Spleen (tissue), 11 donors: ENCODE results near the gene VWF. TPM values are rescaled to one million over a fixed set of nuclear protein-coding genes. Genes with fewer than 3 reads are reported as not detected.

Source experiments
- DNase-seq: peaks from one replicate; pipeline ENCODE4 v3.0.0-alpha.2; 2020
- H3K27ac ChIP-seq, 8 donors: fragments of 200-600 bp; sonication (generic) in 7 of 8; 1 replicate in 4 of 8; 2 replicates in 4 of 8; pipeline versions ENCODE4 v1.5.0 to v1.8.0; 2016 to 2021; ENCODE audit warnings: inconsistent platforms in 4 of 8, mild to moderate bottlenecking in 4 of 8, moderate library complexity in 1 of 8
- H3K27me3 ChIP-seq, 7 donors: fragments of 200-600 bp; sonication (generic) in 6 of 7; replicated peaks in 1 of 7; 1 replicate in 4 of 7; 2 replicates in 3 of 7; pipeline versions ENCODE4 v1.5.0 to v1.8.0; 2016 to 2021; ENCODE audit warnings: inconsistent platforms in 3 of 7, mild to moderate bottlenecking in 1 of 7
- H3K36me3 ChIP-seq, 6 donors: fragments of 200-600 bp; sonication (generic) in 5 of 6; 1 replicate in 4 of 6; 2 replicates in 2 of 6; pipeline versions ENCODE4 v1.5.0 to v1.8.0; 2016 to 2021; ENCODE audit warnings: inconsistent platforms in 2 of 6
- H3K4me1 ChIP-seq, 6 donors: fragments of 200-600 bp; sonication (generic) in 5 of 6; 1 replicate in 3 of 6; 2 replicates in 3 of 6; pipeline versions ENCODE4 v1.5.0 to v1.8.0; 2016 to 2021; ENCODE audit warnings: inconsistent platforms in 3 of 6
- H3K4me3 ChIP-seq, 8 donors: fragments of 200-600 bp; sonication (generic) in 7 of 8; 1 replicate in 4 of 8; 2 replicates in 4 of 8; pipeline versions ENCODE4 v1.5.0 to v1.8.0; 2016 to 2021; ENCODE audit warnings: inconsistent platforms in 4 of 8, mild to moderate bottlenecking in 4 of 8, moderate library complexity in 2 of 8
- H3K9me3 ChIP-seq, 8 donors: fragments of 200-600 bp; sonication (generic) in 7 of 8; 1 replicate in 4 of 8; 2 replicates in 4 of 8; pipeline versions ENCODE4 v1.5.0 to v1.8.0; 2016 to 2021; ENCODE audit warnings: inconsistent platforms in 4 of 8
- POLR2A ChIP-seq, 3 donors: fragments of 450-650 bp; IDR thresholded peaks; one replicate each; pipeline ENCODE4 v1.5.1; 2017; ENCODE audit warnings: antibody characterized with exemption in 3 of 3, mild to moderate bottlenecking in 1 of 3
- POLR2AphosphoS5 ChIP-seq, 3 donors: sonication (generic); formaldehyde crosslinking; IDR thresholded peaks; one replicate each; pipeline ENCODE4 v1.5.1; 2017; ENCODE audit warnings: antibody characterized with exemption in 3 of 3
- WGBS, 5 donors: extraction: QIAGEN DNeasy Blood & Tissue Kit in 3 of 5; methylation state at CpG; one replicate each; pipeline versions ENCODE4 v1.1.5 to v1.1.7; 2013 to 2018; 5-methylcytosine and 5-hydroxymethylcytosine counted together
- intact Hi-C: fragments of 100-400 bp; cut with DNase I; formaldehyde crosslinking; loops from one replicate; pipeline ENCODE4 v1.15.0; 2023; ENCODE audit warnings: low total_unique reads
- polyA plus RNA-seq, 3 donors: library from polyadenylated mRNA; stranded (reverse); fragments of 200-250 nt; gene quantifications; one replicate each; pipeline ENCODE4 v1.2.1, GENCODE V29; 2013
- total RNA-seq, 7 donors: library from RNA; depleted of rRNA in 3 of 7; stranded (reverse); fragments of >200 nt in 3 of 7; fragmentation: NEBNext Ultra II Directional in 4 of 7; extraction: Animal tissue kit (Norgen Biotek cat#: 25700) in 4 of 7; gene quantifications; one replicate each; pipeline versions ENCODE4 v1.1.0 to v1.2.1, GENCODE V29; 2016 to 2021
- TF ChIP-seq, protein P1 (sequence below), 11 experiments: fragments of 200-600 bp in 7 of 11; fragments of 450-650 bp in 4 of 11; sonication (generic) in 4 of 11; IDR thresholded peaks in 8 of 11; conservative IDR thresholded peaks in 3 of 11; 1 replicate in 7 of 11; 2 replicates in 4 of 11; pipeline versions ENCODE4 v1.4.0 to v1.8.0; 2016 to 2021; ENCODE audit warnings: antibody characterized with exemption in 11 of 11, inconsistent platforms in 4 of 11, mild to moderate bottlenecking in 1 of 11
- donor health status: healthy with polysubstance abuse.
- donor health status: DM: no; HTN: no; CAD: no; lungs with moderate emphysema.
- donor health status: DM: no; HTN: no; CAD: no.
- donor health status: Bipolar disorder and iron deficiency.
- donor health status: healthy.
- donor health status: DM: no; HTN: no; CAD: no.
- donor health status: DM: yes; HTN: yes; CAD: no.

VWF gene
- total and polyA plus RNA-seq, 10 donors: 12.9 to 957 (median 321) TPM

GRCh38 chr12:5904441-5904840, 220.0 kb downstream of the VWF start:
- no peak for DNase-seq
- Histone ChIP-seq H3K36me3 (no peaks in the 10 kb centered on the region), H3K9me3 (no peaks in the 10 kb centered on the region), H3K27me3 (peaks cover 0 to 22% (median 0%) of the 10 kb centered on the region in 7 donors), H3K4me1 (no peaks in the 10 kb centered on the region), H3K4me3 (no peak overlapping the region), H3K27ac (no peak overlapping the region)
- TF ChIP-seq POLR2A (IDR thresholded peaks at IDR 0.05): no peak
- TF ChIP-seq, protein P1, sequence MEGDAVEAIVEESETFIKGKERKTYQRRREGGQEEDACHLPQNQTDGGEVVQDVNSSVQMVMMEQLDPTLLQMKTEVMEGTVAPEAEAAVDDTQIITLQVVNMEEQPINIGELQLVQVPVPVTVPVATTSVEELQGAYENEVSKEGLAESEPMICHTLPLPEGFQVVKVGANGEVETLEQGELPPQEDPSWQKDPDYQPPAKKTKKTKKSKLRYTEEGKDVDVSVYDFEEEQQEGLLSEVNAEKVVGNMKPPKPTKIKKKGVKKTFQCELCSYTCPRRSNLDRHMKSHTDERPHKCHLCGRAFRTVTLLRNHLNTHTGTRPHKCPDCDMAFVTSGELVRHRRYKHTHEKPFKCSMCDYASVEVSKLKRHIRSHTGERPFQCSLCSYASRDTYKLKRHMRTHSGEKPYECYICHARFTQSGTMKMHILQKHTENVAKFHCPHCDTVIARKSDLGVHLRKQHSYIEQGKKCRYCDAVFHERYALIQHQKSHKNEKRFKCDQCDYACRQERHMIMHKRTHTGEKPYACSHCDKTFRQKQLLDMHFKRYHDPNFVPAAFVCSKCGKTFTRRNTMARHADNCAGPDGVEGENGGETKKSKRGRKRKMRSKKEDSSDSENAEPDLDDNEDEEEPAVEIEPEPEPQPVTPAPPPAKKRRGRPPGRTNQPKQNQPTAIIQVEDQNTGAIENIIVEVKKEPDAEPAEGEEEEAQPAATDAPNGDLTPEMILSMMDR (IDR thresholded peaks at IDR 0.05 in 8 of 11, conservative IDR thresholded peaks at IDR 0.05 in 3 of 11): no peak
- no peak for TF ChIP-seq POLR2AphosphoS5 (IDR thresholded peaks at IDR 0.05)
- 70 to 86% (median 83%) methylated on average over 7 to 11 of the region's 11 CpGs for WGBS, 5 donors
- intact Hi-C loops: no loop called here

DNA sequence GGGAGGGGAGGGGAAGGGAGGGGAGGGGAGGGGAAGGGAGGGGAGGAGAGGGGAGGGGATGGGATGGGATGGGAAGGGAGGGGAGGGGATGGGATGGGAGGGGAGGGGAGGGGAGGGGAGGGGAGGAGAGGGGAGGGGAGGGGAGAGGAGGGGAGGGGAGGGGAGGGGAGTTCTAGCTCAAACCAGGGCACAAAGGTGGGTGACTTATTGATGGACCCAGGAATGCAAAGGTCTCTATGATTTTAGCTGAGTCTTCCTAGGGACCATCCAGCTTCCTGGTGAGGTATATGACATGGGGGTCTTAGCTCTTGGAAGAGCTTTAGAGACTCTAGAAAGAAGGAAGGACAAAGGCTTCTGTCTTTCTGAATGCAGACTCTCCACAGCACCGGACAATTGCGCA, 221.7 kb downstream of the VWF start:
- intact Hi-C loops: no loop called here
- WGBS, 5 donors: 90 to 96% (median 95%) methylated on average over 2 of the region's 2 CpGs

DNA sequence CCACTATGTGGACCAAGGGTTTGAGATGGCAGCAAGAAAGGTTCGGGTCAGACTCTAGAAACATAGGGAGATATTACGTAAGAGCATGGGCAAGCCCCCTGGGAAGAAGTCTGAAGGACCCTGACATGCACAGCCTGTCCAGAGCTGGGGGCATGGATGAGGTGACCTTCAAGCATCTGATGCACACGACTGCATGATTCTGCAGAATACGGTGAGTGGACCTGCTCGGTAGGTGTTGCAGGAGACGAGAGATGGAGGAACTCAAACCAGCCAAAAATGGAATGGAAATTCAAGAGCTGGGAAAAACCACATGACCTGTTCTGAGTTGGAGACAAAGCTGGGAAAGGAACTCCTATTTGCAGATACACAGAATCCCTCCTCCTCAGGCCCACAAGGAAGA, 223.1 kb downstream of the VWF start:
- Histone ChIP-seq H3K4me3 (no peak overlapping the region), H3K9me3 (no peaks in the 10 kb centered on the region), H3K4me1 (no peaks in the 10 kb centered on the region), H3K27me3 (peaks cover 0 to 17% (median 0%) of the 10 kb centered on the region in 7 donors), H3K36me3 (no peaks in the 10 kb centered on the region), H3K27ac (no peak overlapping the region)
- no peak for DNase-seq
- WGBS, 5 donors: 88 to 96% (median 94%) methylated on average over 6 of the region's 6 CpGs
- intact Hi-C loops: no loop called here
- TF ChIP-seq POLR2AphosphoS5 (IDR thresholded peaks at IDR 0.05) (no peak), POLR2A (IDR thresholded peaks at IDR 0.05) (no peak)
- TF ChIP-seq, protein P1 (IDR thresholded peaks at IDR 0.05 in 8 of 11, conservative IDR thresholded peaks at IDR 0.05 in 3 of 11): no peak

More for the DNA sequence above, 221.7 kb downstream of the VWF start:
- Histone ChIP-seq H3K27ac (no peak overlapping the region), H3K27me3 (peaks cover 0 to 17% (median 0%) of the 10 kb centered on the region in 7 donors), H3K4me3 (no peak overlapping the region), H3K36me3 (no peaks in the 10 kb centered on the region), H3K9me3 (no peaks in the 10 kb centered on the region), H3K4me1 (no peaks in the 10 kb centered on the region)
- TF ChIP-seq, protein P1 (IDR thresholded peaks at IDR 0.05 in 8 of 11, conservative IDR thresholded peaks at IDR 0.05 in 3 of 11): no peak
- no peak for TF ChIP-seq POLR2A (IDR thresholded peaks at IDR 0.05)
- TF ChIP-seq POLR2AphosphoS5 (IDR thresholded peaks at IDR 0.05): no peak
- DNase-seq: no peak

DNA sequence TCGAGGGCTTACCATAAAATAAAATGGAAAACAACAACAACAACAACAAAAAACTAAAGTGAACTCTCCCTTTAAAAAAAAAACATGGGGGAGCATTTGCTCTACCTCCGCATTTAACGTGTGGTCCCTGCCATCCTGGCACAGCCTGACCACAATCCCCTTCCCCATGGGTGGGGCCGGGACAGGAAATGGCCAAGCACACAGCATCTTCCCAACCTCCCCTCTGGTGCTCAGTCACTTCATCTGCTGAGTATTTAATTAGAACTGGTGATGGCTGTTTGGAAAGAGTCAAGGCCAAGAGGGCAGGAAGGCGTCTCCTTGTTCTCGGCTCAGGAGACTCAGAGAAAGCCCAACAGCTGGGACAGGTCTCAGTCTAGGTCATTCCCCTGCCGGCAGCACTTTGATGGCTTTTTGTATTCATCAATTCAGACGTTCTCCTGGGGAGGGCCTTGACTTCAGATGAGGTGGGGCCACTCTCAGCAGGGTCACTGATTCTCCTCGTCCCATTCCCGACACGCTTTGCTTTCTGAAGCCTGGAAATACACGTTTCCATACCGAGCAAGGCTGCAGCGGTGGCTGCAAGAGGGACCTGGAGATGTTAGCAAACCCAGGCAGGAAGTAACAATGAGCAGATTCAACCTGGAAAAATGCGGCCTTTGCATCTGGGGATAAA, 223.8 kb downstream of the VWF start:
- no peak for TF ChIP-seq POLR2AphosphoS5 (IDR thresholded peaks at IDR 0.05)
- TF ChIP-seq, protein P1 (IDR thresholded peaks at IDR 0.05 in 8 of 11, conservative IDR thresholded peaks at IDR 0.05 in 3 of 11): no peak
- no peak for TF ChIP-seq POLR2A (IDR thresholded peaks at IDR 0.05)
- H3K4me1 ChIP-seq: no peaks in the 10 kb centered on the region
- H3K4me3 ChIP-seq: no peak overlapping the region
- no peaks in the 10 kb centered on the region for H3K36me3 ChIP-seq
- H3K27ac ChIP-seq: no peak overlapping the region
- H3K9me3 ChIP-seq: no peaks in the 10 kb centered on the region
- intact Hi-C loops: no loop called here
- DNase-seq: no peak
- 67 to 73% (median 72%) methylated on average over 15 of the region's 15 CpGs for WGBS, 5 donors
- H3K27me3 ChIP-seq: peaks cover 0 to 17% (median 0%) of the 10 kb centered on the region in 7 donors
